GM13977 (cell line): ENCODE measurements around the gene ATP6V0B.

ENCODE experiments used
- DNase-seq: peaks from one replicate; pipeline ENCODE4 v3.0.0; 2012; ENCODE audit warnings: low spot score
- in situ Hi-C: fragments of 300-500 bp; cut with MboI; formaldehyde crosslinking; loops from one replicate; pipeline ENCODE4 v1.12.0; 2022; ENCODE audit warnings: low sequenced_read_pairs, low pct_unique_long_range_greater_than_20kb, mixed read lengths, inconsistent platforms; ENCODE audit not compliant: unreplicated experiment
- TF ChIP-seq, protein P1 (sequence below): IDR thresholded peaks from 2 replicates; pipeline ENCODE4 v1.5.1; 2012; ENCODE audit warnings: mild to moderate bottlenecking, control low read depth; ENCODE audit not compliant: insufficient read depth; ENCODE audit errors: extremely low read depth, missing control alignments

Gene ATP6V0B

DNA sequence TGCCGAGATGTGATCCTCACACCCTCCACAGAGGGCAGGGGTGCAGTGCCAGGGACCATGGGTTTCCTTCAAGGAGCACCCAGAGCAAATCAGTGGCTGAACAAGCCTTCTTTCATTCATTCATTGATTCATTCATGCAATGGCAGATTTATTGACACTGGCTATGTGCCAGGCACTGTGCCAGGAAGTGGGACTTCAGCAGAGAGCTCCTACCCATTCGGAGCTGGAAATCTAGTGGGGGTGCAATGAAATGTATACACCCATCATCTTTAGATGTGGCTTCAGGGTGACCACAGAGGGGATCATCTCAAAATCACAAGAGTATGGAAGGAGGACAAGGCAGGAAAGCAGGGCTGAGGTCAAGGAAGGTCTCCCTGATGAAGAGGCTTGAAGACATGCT, 37.6 kb downstream of the ATP6V0B start:
- no peak for DNase-seq
- in situ Hi-C loops, result no loop called here
- TF ChIP-seq, protein P1, sequence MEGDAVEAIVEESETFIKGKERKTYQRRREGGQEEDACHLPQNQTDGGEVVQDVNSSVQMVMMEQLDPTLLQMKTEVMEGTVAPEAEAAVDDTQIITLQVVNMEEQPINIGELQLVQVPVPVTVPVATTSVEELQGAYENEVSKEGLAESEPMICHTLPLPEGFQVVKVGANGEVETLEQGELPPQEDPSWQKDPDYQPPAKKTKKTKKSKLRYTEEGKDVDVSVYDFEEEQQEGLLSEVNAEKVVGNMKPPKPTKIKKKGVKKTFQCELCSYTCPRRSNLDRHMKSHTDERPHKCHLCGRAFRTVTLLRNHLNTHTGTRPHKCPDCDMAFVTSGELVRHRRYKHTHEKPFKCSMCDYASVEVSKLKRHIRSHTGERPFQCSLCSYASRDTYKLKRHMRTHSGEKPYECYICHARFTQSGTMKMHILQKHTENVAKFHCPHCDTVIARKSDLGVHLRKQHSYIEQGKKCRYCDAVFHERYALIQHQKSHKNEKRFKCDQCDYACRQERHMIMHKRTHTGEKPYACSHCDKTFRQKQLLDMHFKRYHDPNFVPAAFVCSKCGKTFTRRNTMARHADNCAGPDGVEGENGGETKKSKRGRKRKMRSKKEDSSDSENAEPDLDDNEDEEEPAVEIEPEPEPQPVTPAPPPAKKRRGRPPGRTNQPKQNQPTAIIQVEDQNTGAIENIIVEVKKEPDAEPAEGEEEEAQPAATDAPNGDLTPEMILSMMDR, result no peak

- in situ Hi-C loops, result no loop called here
- TF ChIP-seq, protein P1, result no peak
- DNase-seq, result no peak
These were observed 38.3 kb downstream of the ATP6V0B start for GRCh38 chr1:44012941-44013609.

GRCh38 chr1:44013949-44014348, 39.2 kb downstream of the ATP6V0B start:
- DNase-seq, result no peak
- TF ChIP-seq, protein P1, result no peak
- in situ Hi-C loops, result no loop called here

GRCh38 chr1:44014365-44015104, 39.8 kb downstream of the ATP6V0B start:
- TF ChIP-seq, protein P1, result no peak
- in situ Hi-C loops, result no loop called here
- DNase-seq, result no peak

DNA sequence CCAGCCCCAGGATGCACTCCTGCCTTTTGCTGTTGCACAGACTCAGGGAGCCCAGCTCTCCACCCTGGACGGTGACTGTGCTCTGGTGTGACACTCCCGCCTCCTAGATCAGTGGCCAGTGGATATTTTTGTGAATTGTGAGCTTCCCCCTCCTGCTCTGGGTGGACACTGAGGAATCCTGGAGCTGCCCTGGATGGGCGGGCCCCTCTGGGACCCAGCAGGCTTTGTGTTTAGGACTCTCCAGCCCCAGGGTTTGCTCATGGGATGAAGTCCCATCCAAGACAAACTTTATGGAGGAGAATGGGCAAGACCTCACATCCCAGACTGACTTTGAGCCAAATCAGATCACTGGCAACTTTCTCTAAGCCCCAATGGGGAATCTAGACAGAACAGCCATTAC, 40.4 kb downstream of the ATP6V0B start:
- TF ChIP-seq, protein P1, result no peak
- DNase-seq, result no peak
- in situ Hi-C loops, result no loop called here

- DNase-seq, result no peak
- TF ChIP-seq, protein P1, result no peak
- in situ Hi-C loops, result no loop called here
These were observed 41.5 kb downstream of the ATP6V0B start for GRCh38 chr1:44016041-44016889.
